ENCODE data around the gene ITPK1. TPM values are rescaled to one million over a fixed set of nuclear protein-coding genes. Genes with fewer than 3 reads are reported as not detected.

The ITPK1 gene
- total RNA-seq, 1 experiment from 2014 or later, result 66.2 TPM

- ChIA-PET CTCF (no interaction called here), POLR2A (ENCODE audit: unreplicated experiment) (no interaction called here)
- H3K9me2 ChIP-seq (replicated peaks; ENCODE audit: low read length), result no peaks in the 10 kb centered on the region
- intact Hi-C loops (cut with micrococcal nuclease), result no loop called here
- H2AFZ ChIP-seq (ENCODE audit: low read length), result no peak overlapping the region
- H3K36me3 ChIP-seq (ENCODE audit: low read depth, low read length), result no peaks in the 10 kb centered on the region
- DNase-seq (no peak), ATAC-seq (no peak)
- no TSS peak for BruUV-seq (replicated peaks)
- H3K79me2 ChIP-seq (ENCODE audit: low read length), result peaks cover 25% of the 10 kb centered on the region
- no peaks in the 10 kb centered on the region for H3F3A ChIP-seq (ENCODE audit: low read length, unreplicated experiment)
- H3K4me3 ChIP-seq (ENCODE audit: low read length), result no peak overlapping the region
- no peaks in the 10 kb centered on the region for H3K9me3 ChIP-seq (ENCODE audit: low read length)
- H3K27me3 ChIP-seq (ENCODE audit: low read length), result no peaks in the 10 kb centered on the region
- H4K20me1 ChIP-seq (ENCODE audit: low read length), result no peaks in the 10 kb centered on the region
- no peak overlapping the region for H3K9ac ChIP-seq (ENCODE audit: low read length)
- H3K4me2 ChIP-seq (ENCODE audit: low read length), result no peak overlapping the region
- peaks cover 48% of the 10 kb centered on the region for H3K4me1 ChIP-seq (ENCODE audit: insufficient read depth, low read length)
- no peak overlapping the region for H3K27ac ChIP-seq (ENCODE audit: low read length)
- TF ChIP-seq EZH2 (IDR thresholded peaks at IDR 0.05; ENCODE audit: low read length, unreplicated experiment) (no peak), EZH2phosphoT487 (IDR thresholded peaks at IDR 0.05; ENCODE audit: borderline replicate concordance, low read length) (no peak), CTCF (conservative IDR thresholded peaks at IDR 0.05; ENCODE audit: low read depth, low read length) (no peak)
Measured at GRCh38 chr14:93035585-93035916, 80.2 kb downstream of the ITPK1 start.

- Histone ChIP-seq H3K4me1 (ENCODE audit: insufficient read depth, low read length) (peaks cover 55% of the 10 kb centered on the region), H3K9me2 (replicated peaks; ENCODE audit: low read length) (no peaks in the 10 kb centered on the region), H3K4me3 (ENCODE audit: low read length) (no peak overlapping the region), H3K79me2 (ENCODE audit: low read length) (peaks cover 18% of the 10 kb centered on the region), H3K4me2 (ENCODE audit: low read length) (no peak overlapping the region), H3K27ac (ENCODE audit: low read length) (no peak overlapping the region), H3K27me3 (ENCODE audit: low read length) (no peaks in the 10 kb centered on the region), H3K9ac (ENCODE audit: low read length) (no peak overlapping the region), H3K36me3 (ENCODE audit: low read depth, low read length) (no peaks in the 10 kb centered on the region), H3F3A (ENCODE audit: low read length, unreplicated experiment) (no peaks in the 10 kb centered on the region), H3K9me3 (ENCODE audit: low read length) (no peaks in the 10 kb centered on the region), H4K20me1 (ENCODE audit: low read length) (no peaks in the 10 kb centered on the region), H2AFZ (ENCODE audit: low read length) (no peak overlapping the region)
- POLR2A ChIA-PET (ENCODE audit: unreplicated experiment), result no interaction called here
- CTCF ChIA-PET, result no interaction called here
- no peak for ATAC-seq
- no peak for DNase-seq
- TF ChIP-seq EZH2 (IDR thresholded peaks at IDR 0.05; ENCODE audit: low read length, unreplicated experiment) (no peak), CTCF (conservative IDR thresholded peaks at IDR 0.05; ENCODE audit: low read depth, low read length) (0 out of 2 replicates have a peak, but pooled peaks have one; percentile 11)
- intact Hi-C loops (cut with micrococcal nuclease), result no loop called here
- no TSS peak for BruUV-seq (replicated peaks)
Measured at GRCh38 chr14:93034671-93034994, 81.1 kb downstream of the ITPK1 start.

GRCh38 chr14:93033983-93034670 is 81.6 kb downstream of the ITPK1 start:
- H3K9me3 ChIP-seq (ENCODE audit: low read length), result no peaks in the 10 kb centered on the region
- H3K27ac ChIP-seq (ENCODE audit: low read length), result no peak overlapping the region
- POLR2A ChIA-PET (ENCODE audit: unreplicated experiment), result no interaction called here
- peaks cover 51% of the 10 kb centered on the region for H3K4me1 ChIP-seq (ENCODE audit: insufficient read depth, low read length)
- ATAC-seq, result no peak
- no peak overlapping the region for H3K4me2 ChIP-seq (ENCODE audit: low read length)
- H3K9me2 ChIP-seq (replicated peaks; ENCODE audit: low read length), result no peaks in the 10 kb centered on the region
- H3K79me2 ChIP-seq (ENCODE audit: low read length), result peaks cover 13% of the 10 kb centered on the region; the same call in 1 of the 2 replicates
- CTCF ChIA-PET, result no interaction called here
- H3K27me3 ChIP-seq (ENCODE audit: low read length), result no peaks in the 10 kb centered on the region
- no peak overlapping the region for H3K4me3 ChIP-seq (ENCODE audit: low read length)
- no peaks in the 10 kb centered on the region for H3F3A ChIP-seq (ENCODE audit: low read length, unreplicated experiment)
- BruUV-seq (replicated peaks), result no TSS peak
- intact Hi-C loops (cut with micrococcal nuclease), result no loop called here
- no peak overlapping the region for H3K9ac ChIP-seq (ENCODE audit: low read length)
- no peaks in the 10 kb centered on the region for H4K20me1 ChIP-seq (ENCODE audit: low read length)
- no peak overlapping the region for H2AFZ ChIP-seq (ENCODE audit: low read length)
- no peak for DNase-seq
- TF ChIP-seq EZH2 (IDR thresholded peaks at IDR 0.05; ENCODE audit: low read length, unreplicated experiment) (no peak), EZH2phosphoT487 (IDR thresholded peaks at IDR 0.05; ENCODE audit: borderline replicate concordance, low read length) (no peak), CTCF (conservative IDR thresholded peaks at IDR 0.05; ENCODE audit: low read depth, low read length) (peak; percentile 65)
- no peaks in the 10 kb centered on the region for H3K36me3 ChIP-seq (ENCODE audit: low read depth, low read length)

All from PC-3 (cell line).